HEK293T (cell line): ENCODE results near the gene SMG6.

Experiments used
- ARNT ChIP-seq: fragments of 450-650 bp; IDR thresholded peaks from 2 replicates; pipeline ENCODE4 v1.6.1; 2017; ENCODE audit warnings: mild to moderate bottlenecking
- CTBP1 ChIP-seq: fragments of 450-650 bp; IDR thresholded peaks from 2 replicates; pipeline ENCODE4 v1.6.1; 2016; ENCODE audit warnings: borderline replicate concordance
- FOXK2 ChIP-seq: fragments of 450-650 bp; IDR thresholded peaks from 2 replicates; pipeline ENCODE4 v1.6.1; 2016; ENCODE audit warnings: mild to moderate bottlenecking
- FOXM1 ChIP-seq: fragments of 450-650 bp; IDR thresholded peaks from 2 replicates; pipeline ENCODE4 v1.6.1; 2017; ENCODE audit warnings: mild to moderate bottlenecking, borderline replicate concordance
- NFRKB ChIP-seq: fragments of 450-650 bp; IDR thresholded peaks from 2 replicates; pipeline ENCODE4 v1.6.1; 2016; ENCODE audit warnings: mild to moderate bottlenecking, moderate library complexity
- SUZ12 ChIP-seq: fragments of 450-650 bp; IDR thresholded peaks from 2 replicates; pipeline ENCODE4 v1.6.1; 2016; ENCODE audit warnings: mild to moderate bottlenecking

DNA sequence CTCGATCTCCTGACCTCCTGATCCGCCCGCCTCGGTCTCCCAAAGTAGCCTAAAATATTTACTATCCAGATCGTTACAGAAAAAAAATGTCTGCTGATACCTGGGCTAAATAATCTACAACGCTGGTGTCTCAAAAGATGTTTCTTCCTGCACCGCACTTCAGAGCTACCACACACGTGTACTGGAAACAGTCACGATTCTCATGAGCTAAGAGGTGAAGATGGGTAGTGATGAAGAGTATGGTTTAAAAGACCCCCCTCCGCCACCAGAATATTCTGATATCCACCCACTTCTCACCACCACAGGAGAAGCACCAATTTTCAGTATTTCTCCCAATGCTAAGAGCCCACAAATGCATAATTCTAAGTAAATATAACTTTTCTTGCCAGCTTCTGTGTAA is 50.2 kb downstream of the SMG6 start:
- TF ChIP-seq CTBP1 (no peak), FOXK2 (no peak), NFRKB (no peak), FOXM1 (no peak), SUZ12 (no peak), ARNT (no peak)
